GM06990 (cell line): Measurements from ENCODE around the gene NOTCH1.

Experiments used
- DNase-seq: peaks from one replicate; pipeline ENCODE4 v3.0.0-alpha.2; 2011; ENCODE audit not compliant: insufficient read length; ENCODE audit errors: extremely low read depth
- H3K27me3 ChIP-seq: replicated peaks from 2 replicates; pipeline ENCODE4 v1.6.0; 2011; ENCODE audit warnings: low read length; ENCODE audit not compliant: control insufficient read depth, insufficient read depth
- H3K36me3 ChIP-seq: 2 replicates; pipeline ENCODE4 v1.5.1; 2011; ENCODE audit warnings: low read length; ENCODE audit not compliant: control insufficient read depth, insufficient read depth
- H3K4me3 ChIP-seq: replicated peaks from 2 replicates; pipeline ENCODE4 v1.5.1; 2011; ENCODE audit warnings: low read depth, mild to moderate bottlenecking, control low read depth, low read length
- CTCF ChIP-seq: IDR thresholded peaks from 2 replicates; pipeline ENCODE4 v1.5.1; 2011; ENCODE audit warnings: low read length, control low read depth, mild to moderate bottlenecking, inconsistent platforms; ENCODE audit not compliant: insufficient read depth, poor library complexity, severe bottlenecking

Gene NOTCH1

GRCh38 chr9:136474021-136474640, 71.7 kb downstream of the NOTCH1 start:
- Histone ChIP-seq H3K27me3 (no peaks in the 10 kb centered on the region), H3K36me3 (peaks cover 59% of the 10 kb centered on the region), H3K4me3 (no peak overlapping the region)
- TF ChIP-seq CTCF: no peak
- DNase-seq: no peak

GRCh38 chr9:136473354-136473721, 72.5 kb downstream of the NOTCH1 start:
- Histone ChIP-seq H3K4me3 (no peak overlapping the region), H3K27me3 (no peaks in the 10 kb centered on the region), H3K36me3 (peaks cover 62% of the 10 kb centered on the region)
- DNase-seq: no peak
- TF ChIP-seq CTCF: no peak

GRCh38 chr9:136472640-136473353, 73.1 kb downstream of the NOTCH1 start:
- Histone ChIP-seq H3K36me3 (peaks cover 62% of the 10 kb centered on the region), H3K27me3 (no peaks in the 10 kb centered on the region), H3K4me3 (no peak overlapping the region)
- no peak for TF ChIP-seq CTCF
- no peak for DNase-seq

GRCh38 chr9:136471802-136472487, 73.9 kb downstream of the NOTCH1 start:
- no peak for DNase-seq
- no peak for TF ChIP-seq CTCF
- Histone ChIP-seq H3K27me3 (no peaks in the 10 kb centered on the region), H3K4me3 (no peak overlapping the region), H3K36me3 (peaks cover 61% of the 10 kb centered on the region)

- TF ChIP-seq CTCF: no peak
- Histone ChIP-seq H3K36me3 (peaks cover 58% of the 10 kb centered on the region), H3K4me3 (no peak overlapping the region), H3K27me3 (no peaks in the 10 kb centered on the region)
- DNase-seq: no peak
These were observed 74.9 kb downstream of the NOTCH1 start for GRCh38 chr9:136470792-136471469.
